ENCODE measurements around the gene COIL.
A peak's percentile ranks its signal among the peaks of the same experiment; 100 is the strongest.

DNA sequence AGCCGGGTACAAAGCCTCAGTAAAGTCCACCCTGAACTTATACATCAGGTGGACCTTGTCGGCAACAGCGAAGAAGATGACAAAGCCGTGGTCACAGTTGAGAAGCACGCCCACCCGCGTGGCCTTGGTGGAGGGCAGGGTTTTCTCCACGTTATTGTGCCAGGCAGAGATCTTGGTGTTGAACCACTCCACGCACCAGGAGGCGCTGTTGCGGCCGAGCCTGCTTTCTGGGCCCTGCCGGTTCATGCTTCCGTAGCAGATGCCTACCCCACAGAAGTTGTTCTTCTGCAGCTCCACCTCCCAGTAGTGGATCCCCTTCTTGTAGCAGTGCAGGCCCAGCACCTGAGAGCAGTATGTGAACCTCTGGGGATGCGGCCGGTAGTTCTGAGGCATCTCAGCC lies 69.1 kb downstream of the COIL start:
- TF ChIP-seq, protein P1, sequence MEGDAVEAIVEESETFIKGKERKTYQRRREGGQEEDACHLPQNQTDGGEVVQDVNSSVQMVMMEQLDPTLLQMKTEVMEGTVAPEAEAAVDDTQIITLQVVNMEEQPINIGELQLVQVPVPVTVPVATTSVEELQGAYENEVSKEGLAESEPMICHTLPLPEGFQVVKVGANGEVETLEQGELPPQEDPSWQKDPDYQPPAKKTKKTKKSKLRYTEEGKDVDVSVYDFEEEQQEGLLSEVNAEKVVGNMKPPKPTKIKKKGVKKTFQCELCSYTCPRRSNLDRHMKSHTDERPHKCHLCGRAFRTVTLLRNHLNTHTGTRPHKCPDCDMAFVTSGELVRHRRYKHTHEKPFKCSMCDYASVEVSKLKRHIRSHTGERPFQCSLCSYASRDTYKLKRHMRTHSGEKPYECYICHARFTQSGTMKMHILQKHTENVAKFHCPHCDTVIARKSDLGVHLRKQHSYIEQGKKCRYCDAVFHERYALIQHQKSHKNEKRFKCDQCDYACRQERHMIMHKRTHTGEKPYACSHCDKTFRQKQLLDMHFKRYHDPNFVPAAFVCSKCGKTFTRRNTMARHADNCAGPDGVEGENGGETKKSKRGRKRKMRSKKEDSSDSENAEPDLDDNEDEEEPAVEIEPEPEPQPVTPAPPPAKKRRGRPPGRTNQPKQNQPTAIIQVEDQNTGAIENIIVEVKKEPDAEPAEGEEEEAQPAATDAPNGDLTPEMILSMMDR (IDR thresholded peaks at IDR 0.05; ENCODE audit: low read depth, low read length) = peak; percentile 31
- TF ChIP-seq, protein P2, sequence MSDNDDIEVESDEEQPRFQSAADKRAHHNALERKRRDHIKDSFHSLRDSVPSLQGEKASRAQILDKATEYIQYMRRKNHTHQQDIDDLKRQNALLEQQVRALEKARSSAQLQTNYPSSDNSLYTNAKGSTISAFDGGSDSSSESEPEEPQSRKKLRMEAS (IDR thresholded peaks at IDR 0.05; ENCODE audit: low read depth, low read length) = no peak
- TF ChIP-seq MYC (IDR thresholded peaks at IDR 0.05; ENCODE audit: low read depth, low read length) = no peak
- no peak for TF ChIP-seq POLR2A (IDR thresholded peaks at IDR 0.05; ENCODE audit: extremely low read depth, insufficient read length)

Data from NB4 (cell line).